Measurements from ENCODE around the gene PCDHAC2.

Gene PCDHAC2

DNA sequence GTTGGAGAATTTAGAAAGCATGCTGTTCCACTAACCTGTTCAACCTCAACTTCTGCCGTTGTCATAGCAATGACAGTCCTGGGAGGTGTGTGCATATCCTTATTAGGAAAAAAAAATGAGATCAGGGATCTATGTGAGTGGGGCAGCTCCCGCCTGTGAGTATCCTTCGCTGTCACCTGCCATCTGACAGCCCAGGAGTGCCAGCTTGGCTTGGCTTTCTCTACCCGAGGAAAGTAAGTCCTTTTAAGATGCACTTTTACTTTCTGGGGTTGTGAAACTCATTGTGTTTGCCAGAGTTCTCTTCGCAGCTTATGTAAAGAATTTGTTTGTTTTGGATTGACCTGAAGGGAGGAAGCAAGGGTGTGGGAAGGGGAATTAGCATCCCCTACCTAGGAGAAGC lies 21.8 kb downstream of the PCDHAC2 start:
- no peak for DNase-seq

DNA sequence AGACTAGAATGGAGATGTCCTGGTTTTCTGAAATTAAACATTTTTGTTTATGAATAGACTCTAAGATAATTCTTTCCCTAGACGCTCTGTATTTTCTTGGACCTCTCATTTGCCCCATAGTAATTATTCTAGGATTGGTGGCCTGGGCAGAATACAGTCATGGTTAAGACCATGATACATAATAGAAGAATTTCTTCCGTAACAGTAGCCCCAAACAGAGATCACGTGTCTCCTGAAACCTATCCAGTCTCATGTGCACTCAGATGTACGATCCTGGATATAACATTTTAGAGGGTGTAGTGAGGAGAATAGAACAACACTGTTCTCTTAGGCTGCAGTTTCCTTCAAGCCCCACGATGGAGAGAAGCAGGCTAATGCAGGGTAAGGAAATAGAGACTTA lies 22.3 kb downstream of the PCDHAC2 start:
- DNase-seq = no peak

DNA sequence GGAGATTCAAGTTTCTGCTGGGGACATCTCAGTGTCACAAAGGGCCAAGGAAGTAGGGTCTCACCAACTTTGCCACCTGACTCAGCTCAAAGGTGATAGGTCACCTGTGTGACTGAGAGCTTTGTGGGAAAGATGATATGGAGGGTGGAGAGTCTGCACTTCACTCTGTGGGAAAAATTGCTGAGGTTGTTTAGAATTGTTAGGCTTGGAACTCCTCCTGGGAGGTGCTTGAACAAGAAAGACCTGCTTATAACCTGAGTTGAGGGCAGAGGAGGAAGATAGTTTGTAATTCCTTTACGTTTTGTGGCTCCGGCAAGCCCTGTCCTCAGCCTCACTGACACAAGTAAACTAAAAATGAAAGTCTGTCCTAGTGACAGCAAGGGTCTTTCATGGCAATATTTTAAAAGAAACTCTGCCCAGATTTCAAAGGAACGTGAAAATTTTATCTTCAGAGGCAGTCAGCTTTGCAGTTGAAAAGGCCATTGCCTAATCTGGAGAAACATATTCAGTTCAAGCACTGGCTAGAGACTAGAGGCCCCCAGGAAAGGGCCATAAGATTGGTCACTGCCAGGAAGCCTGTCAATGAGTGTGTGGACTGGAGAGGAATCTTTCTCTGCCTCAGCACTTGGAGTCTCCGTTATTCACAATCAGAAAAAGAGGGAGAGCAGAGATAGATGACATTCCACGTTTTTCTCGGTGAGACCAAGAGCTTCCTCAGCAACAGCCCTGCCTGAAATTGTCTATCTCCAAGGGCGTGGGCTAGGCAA lies 23.2 kb downstream of the PCDHAC2 start:
- DNase-seq = no peak

DNA sequence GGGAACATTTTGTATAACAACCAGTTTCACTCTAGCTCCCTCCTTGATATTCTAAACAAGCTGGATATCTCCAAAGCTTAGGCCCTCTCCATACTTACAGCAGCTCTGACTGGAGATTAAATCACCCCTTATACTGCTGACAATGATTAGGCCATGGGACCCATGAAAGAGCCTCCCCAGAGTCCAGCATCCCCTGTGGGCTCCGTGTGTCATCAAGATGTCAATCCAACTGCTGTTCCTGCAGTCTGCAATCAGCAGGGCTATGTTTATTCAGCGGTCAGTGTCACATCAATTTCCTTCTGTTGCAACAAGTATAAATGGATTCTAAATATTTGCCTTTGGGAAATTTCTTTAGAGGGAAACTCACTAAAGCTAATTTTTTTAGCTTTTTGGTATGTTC lies 26.6 kb downstream of the PCDHAC2 start:
- no peak for DNase-seq

DNA sequence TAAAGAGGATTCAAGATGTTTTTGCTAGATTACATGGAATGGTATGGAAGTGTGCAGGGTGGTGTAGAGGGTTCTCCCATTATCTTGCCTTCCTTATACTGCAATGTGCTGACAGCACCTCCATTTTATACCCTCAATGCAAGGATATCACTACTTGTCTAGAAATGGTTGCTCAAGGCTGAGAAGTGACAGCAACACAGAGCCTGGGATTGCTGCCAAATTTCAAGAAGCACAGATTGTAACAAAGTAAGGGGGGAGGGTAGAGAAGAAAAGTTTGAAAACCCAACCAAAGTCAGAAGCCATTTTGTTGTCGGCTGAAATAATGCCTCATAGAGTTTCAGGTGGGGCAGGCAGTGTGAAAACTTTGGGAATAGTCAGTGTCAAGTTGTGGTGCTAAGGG lies 29.8 kb downstream of the PCDHAC2 start:
- no peak for DNase-seq

DNA sequence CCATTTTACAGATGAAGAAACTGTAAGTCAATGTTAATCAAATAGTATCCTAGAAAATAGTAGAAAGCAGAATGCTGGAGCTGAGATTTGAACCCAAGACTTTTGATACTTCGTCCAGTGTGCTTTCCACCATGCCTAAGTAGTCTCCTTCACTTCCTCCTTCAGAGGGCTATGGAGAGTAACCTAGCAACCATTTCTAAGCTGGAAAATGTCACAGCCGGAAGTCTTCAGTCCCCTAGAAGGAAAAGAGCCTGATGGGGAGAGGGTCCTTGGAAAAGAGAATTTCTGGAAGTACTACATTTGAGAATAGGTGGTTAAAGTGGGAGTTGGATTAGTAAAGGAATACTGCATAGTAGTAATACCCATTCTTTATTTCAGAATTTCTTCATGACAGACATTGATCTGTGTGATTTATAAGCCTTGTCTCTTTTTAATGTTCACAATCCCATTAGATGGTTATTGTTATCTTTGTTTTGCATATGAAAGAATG lies 32.7 kb downstream of the PCDHAC2 start:
- no peak for DNase-seq

DNA sequence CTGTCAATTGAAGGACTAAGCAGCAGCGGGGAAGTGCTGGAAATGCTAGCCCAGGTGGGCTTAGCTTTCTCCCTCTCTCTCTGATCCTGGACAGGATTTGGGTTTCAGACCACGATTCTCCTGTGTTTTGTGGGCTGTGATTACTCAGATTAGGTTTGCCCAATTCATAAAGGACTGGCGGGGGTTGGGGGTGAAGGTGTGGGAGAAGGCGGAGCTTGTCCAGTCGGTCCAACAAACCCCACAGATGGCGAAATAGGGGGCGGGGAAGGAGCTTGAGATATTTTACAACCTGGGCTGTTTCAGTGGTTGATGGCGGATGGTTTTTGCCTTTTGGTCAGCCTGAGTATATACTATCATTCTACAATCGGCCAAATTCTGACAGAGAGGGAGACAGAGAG lies 35.2 kb downstream of the PCDHAC2 start:
- DNase-seq = peak; percentile 74

DNA sequence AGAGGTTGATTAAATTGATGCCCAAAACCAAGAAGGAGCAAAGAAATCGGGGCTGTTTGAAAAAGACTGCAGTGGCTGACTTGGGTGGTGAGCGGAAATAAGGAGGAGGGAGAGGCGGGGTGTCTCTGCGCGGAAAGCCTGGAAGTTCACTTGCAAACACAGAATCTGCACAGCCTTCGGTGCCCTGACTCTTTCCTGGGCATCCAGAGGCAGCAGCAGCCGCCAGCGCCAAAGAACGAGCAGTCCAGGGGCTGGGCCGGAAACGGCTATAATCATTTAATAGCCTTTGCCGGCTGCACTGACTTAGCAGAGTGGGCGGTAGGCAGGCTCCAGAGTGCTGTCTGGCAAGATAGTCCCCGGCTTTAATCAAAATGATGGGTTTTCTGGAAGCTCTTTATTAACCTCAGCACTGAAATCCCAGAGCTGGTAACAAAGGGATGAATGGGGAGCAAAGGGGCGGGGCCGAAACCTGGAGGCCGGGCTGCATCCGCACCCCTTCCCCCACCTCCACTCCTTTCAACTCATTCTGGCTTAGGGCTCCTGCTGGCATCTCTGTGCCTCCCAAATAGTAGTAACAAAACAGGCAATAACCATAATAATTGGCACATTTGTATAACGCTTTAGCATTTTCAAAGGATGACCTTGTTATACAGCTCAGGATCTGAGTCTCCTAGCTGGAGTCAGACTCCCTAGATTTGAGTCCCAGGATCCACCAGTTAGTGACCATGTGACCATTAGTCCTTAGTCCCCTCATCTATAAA lies 35.7 kb downstream of the PCDHAC2 start:
- peak; percentile 74 for DNase-seq

DNA sequence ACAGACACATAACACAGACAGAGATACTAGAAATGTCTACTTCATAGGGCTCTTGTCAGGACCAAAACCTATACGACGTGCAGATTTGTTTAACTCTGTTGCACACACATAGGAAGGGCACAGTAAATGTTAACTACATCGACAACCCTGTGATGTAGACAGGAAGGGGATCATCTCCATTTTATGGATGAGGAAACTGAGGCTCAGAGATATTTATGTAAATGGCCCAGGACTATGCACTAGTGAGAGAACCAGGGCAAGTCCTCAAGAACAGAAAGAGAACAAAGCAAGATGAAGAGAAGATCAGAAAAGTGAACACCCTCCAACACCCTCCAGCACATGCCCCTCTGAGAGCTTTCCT lies 36.3 kb downstream of the PCDHAC2 start:
- no peak for DNase-seq

DNA sequence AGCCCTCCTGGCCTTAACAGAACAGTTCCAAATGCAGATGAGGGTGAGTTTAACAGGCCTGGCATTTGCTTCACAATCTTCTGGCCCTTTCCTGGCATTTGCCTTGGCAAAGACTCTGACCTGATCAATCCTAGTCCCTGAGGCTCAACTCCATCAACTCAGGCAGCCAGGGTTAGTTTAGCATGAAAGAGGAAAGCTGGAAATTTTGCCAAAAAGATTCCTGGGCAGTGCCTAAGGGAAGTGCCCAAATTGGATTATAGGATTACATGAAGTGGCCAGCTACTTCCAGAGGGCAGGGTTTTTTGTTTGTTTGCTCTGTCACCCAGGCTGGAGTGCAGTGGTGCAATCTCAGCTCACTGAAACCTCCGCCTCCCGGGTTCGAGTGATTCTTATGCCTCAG lies 36.8 kb downstream of the PCDHAC2 start:
- no peak for DNase-seq

DNA sequence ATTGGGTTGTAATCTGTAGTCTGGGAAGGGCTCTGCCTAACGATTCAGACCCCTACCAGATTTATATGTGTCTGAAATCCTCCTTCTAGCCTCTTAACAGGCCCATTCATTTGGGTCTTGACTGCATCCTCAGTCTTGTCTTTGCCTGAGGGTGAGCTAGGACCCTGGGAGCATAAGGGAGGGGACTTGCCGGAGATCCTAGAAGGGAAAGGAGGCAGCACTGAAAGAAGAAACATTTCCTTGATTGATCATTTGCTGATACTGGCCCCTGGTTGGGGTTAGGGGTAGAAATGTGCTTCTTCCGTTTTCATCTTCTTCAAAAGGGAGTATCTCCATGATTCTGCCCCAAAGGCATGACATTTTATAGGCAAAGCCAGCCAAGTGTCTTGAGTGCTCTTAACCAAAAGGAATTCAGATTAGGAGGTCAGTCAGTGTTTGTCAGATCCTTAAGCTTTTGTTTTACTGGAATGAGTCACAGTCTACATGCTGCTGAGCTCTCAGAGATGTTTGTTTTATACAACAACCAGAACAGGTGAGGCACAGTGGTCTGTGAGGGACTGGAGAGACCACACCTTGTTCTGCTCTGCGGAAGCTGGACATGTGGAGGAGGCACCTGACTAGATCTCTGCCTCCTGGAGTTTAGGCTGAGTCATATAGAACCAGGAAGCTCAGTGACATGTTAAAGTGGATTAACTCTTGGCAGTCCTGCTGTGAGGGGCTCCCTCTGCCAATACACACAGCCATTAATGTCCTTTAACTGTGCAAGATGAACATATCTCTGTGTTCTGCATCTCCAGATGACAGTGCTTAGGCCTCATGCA lies 37.7 kb downstream of the PCDHAC2 start:
- peak; percentile 81 for DNase-seq

DNA sequence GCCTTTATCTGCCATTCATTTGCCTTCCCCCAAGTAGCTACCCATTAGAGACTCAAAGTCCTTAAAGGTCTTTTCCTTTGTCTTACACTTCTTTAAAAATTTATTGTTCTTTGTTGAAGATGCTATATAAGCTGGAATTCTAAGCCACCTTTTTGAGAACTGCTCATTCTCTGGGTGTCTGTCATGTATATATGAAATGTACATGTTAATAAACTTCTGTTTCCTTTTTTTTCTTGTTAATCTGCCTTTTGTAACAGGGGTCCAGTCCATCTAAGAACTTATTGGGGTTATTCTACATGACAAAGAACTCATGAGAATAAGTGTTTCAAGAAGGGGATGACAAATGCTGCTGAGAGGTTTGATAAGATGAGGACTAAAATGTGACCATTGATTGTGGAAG lies 41.5 kb downstream of the PCDHAC2 start:
- no peak for DNase-seq

DNA sequence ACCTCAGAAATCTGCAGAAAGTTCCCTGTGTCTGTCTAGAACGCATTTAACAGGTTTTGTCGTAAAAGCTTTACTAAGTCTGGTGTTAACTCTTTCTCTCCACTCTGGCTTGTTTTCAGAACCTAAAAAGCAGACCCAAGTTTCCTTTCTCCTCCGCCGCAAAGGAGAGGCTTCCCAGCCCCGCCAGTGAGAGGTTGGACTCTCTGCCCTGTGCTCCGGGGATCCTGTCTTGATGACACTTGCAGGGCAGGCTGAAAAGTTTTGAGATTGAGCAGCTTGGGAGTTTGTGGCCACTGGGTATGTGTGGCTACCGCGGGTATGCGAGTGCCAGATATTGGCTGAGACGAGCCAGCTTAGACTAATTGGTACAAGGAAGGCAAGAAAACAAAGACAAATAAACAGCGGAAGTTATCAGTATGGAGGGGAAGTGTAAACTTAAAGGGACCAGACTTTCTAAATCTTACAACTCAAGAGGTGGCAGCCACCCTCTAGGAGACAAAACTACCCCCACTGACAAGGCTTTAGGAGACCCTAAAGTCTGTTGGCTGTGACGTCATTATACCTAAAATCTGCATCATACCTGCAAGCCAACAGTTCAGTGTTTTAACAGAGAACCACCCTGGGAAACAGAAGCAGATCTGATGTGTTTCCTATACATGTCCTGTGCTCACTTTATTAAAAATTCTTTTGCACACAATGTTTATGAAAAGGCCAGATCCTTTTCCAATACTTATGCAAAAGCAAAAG lies 43.9 kb downstream of the PCDHAC2 start:
- DNase-seq = no peak

DNA sequence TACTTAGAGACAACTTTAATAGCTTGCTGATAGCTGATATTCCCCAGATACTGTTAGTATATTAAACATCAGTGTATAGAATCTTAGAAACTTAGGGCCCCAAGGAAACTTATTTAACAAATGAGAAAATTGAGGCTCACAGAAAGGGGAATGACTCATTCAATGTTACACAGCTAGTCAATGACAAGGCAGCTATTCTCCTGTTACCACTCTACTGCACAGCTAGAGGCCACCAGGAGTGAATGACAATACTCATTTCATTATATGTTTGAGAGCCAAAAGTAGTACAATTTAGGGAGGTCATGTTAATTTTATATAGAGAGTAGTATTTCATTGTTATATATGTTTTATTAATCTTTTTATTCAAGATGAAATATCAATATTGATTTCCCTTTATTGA lies 51.7 kb downstream of the PCDHAC2 start:
- DNase-seq = no peak
